A673 (cell line): Measurements from ENCODE around the gene JAKMIP1. TPM values are rescaled to one million over a fixed set of nuclear protein-coding genes. Genes with fewer than 3 reads are reported as not detected.

Experiments
- BruUV-seq: library from RNA; stranded (reverse); fragments of 400-500 nt; replicated peaks from 2 replicates; lab custom pipeline; 2021; lab: Mats Ljungman, UMichigan
- CTCF ChIA-PET: fragments of 300-600 bp; sonication (Branson Sonifier 250); formaldehyde crosslinking; loops from one replicate; lab custom pipeline; 2022; ENCODE audit warnings: antibody characterized with exemption; lab: Charles Lee
- POLR2A ChIA-PET: fragments of 300-600 bp; sonication (Branson Sonifier 250); formaldehyde crosslinking; loops from one replicate; lab custom pipeline; 2022; ENCODE audit warnings: antibody characterized with exemption; ENCODE audit not compliant: low non-redundant PET; lab: Charles Lee
- DNase-seq: peaks from one replicate; pipeline ENCODE4 v3.0.0-alpha.2; 2015; ENCODE audit warnings: low spot score
- H3K27ac ChIP-seq: fragments of 200-600 bp; sonication (generic); 2 replicates; pipeline ENCODE4 v1.5.1; 2016; ENCODE audit warnings: mixed run types, low read depth, mild to moderate bottlenecking, mixed read lengths, antibody characterized with exemption, low read length; ENCODE audit not compliant: poor library complexity, severe bottlenecking
- H3K27me3 ChIP-seq: fragments of 200-600 bp; sonication (generic); replicated peaks from 2 replicates; pipeline ENCODE4 v1.6.1; 2017; ENCODE audit warnings: mixed run types, low read depth, mild to moderate bottlenecking, mixed read lengths, antibody characterized with exemption, low read length; ENCODE audit not compliant: insufficient read depth, poor library complexity
- H3K36me3 ChIP-seq: fragments of 200-600 bp; sonication (generic); 2 replicates; pipeline ENCODE4 v1.6.1; 2016; ENCODE audit warnings: mixed run types, mild to moderate bottlenecking, mixed read lengths, antibody characterized with exemption, low read length; ENCODE audit not compliant: insufficient read depth, poor library complexity, severe bottlenecking
- H3K4me1 ChIP-seq: fragments of 200-600 bp; sonication (generic); 2 replicates; pipeline ENCODE4 v1.6.1; 2017; ENCODE audit warnings: mixed run types, mild to moderate bottlenecking, mixed read lengths, antibody characterized with exemption, low read length; ENCODE audit not compliant: insufficient read depth, poor library complexity, severe bottlenecking
- H3K4me3 ChIP-seq: fragments of 200-600 bp; sonication (generic); 2 replicates; pipeline ENCODE4 v1.5.1; 2016; ENCODE audit warnings: low read depth, mixed run types, mild to moderate bottlenecking, mixed read lengths, low read length; ENCODE audit not compliant: poor library complexity, severe bottlenecking
- H3K9me3 ChIP-seq: fragments of 200-600 bp; sonication (generic); 2 replicates; pipeline ENCODE4 v1.6.1; 2016; ENCODE audit warnings: mixed run types, low read depth, mild to moderate bottlenecking, mixed read lengths, antibody characterized with exemption, low read length; ENCODE audit not compliant: poor library complexity, severe bottlenecking
- CTCF ChIP-seq: fragments of 300-800, 200-600 bp; sonication (generic); conservative IDR thresholded peaks from 2 replicates; pipeline ENCODE4 v1.5.1; 2017; ENCODE audit warnings: low read depth, mild to moderate bottlenecking, antibody characterized with exemption, low read length, moderate library complexity, mixed read lengths
- EZH2 ChIP-seq: fragments of 200-600 bp; sonication (generic); IDR thresholded peaks from 2 replicates; pipeline ENCODE4 v1.6.1; 2017; ENCODE audit warnings: borderline replicate concordance, low read depth, mild to moderate bottlenecking, mixed read lengths, antibody characterized with exemption, low read length; ENCODE audit not compliant: poor library complexity, severe bottlenecking
- intact Hi-C: fragments of 100-400 bp; cut with micrococcal nuclease; formaldehyde crosslinking; loops from one replicate; pipeline ENCODE4 v1.10.0; 2022; ENCODE audit not compliant: unreplicated experiment
- total RNA-seq: library from RNA; stranded (reverse); gene quantifications from 2 replicates; pipeline ENCODE4 v1.2.3, GENCODE V29; 2021

JAKMIP1 gene
- total RNA-seq, 1 experiment from 2014 or later, result not detected

GRCh38 chr4:6239968-6240367 is 39.6 kb upstream of the JAKMIP1 start:
- intact Hi-C loops, result no loop called here
- ChIA-PET CTCF (no interaction called here), POLR2A (no interaction called here)
- BruUV-seq, result no TSS peak
- Histone ChIP-seq H3K36me3 (no peaks in the 10 kb centered on the region), H3K9me3 (no peaks in the 10 kb centered on the region), H3K27me3 (peaks cover 41% of the 10 kb centered on the region), H3K4me1 (no peaks in the 10 kb centered on the region), H3K4me3 (no peak overlapping the region), H3K27ac (no peak overlapping the region)
- DNase-seq, result no peak
- TF ChIP-seq EZH2 (no peak), CTCF (no peak)

GRCh38 chr4:6239486-6239885 is 39.1 kb upstream of the JAKMIP1 start:
- TF ChIP-seq CTCF (no peak), EZH2 (no peak)
- Histone ChIP-seq H3K27ac (no peak overlapping the region), H3K9me3 (no peaks in the 10 kb centered on the region), H3K4me1 (no peaks in the 10 kb centered on the region), H3K36me3 (no peaks in the 10 kb centered on the region), H3K27me3 (peaks cover 38% of the 10 kb centered on the region), H3K4me3 (no peak overlapping the region)
- CTCF ChIA-PET, result no interaction called here
- intact Hi-C loops, result no loop called here
- POLR2A ChIA-PET, result no interaction called here
- no TSS peak for BruUV-seq
- DNase-seq, result no peak

GRCh38 chr4:6236816-6237390 is 36.6 kb upstream of the JAKMIP1 start:
- ChIA-PET POLR2A (no interaction called here), CTCF (interaction anchor here (0.5 kb wide), 1 partner anchor 257 kb away, joined by 6 read pairs; no protein-coding TSS in a partner anchor)
- Histone ChIP-seq H3K4me3 (no peak overlapping the region), H3K4me1 (no peaks in the 10 kb centered on the region), H3K27ac (no peak overlapping the region), H3K27me3 (peaks cover 37% of the 10 kb centered on the region), H3K36me3 (no peaks in the 10 kb centered on the region), H3K9me3 (no peaks in the 10 kb centered on the region)
- intact Hi-C loops, result no loop called here
- no TSS peak for BruUV-seq
- no peak for DNase-seq
- TF ChIP-seq CTCF (no peak), EZH2 (no peak)
